Measurements from ENCODE around the gene PPP1R14D. TPM values are rescaled to one million over a fixed set of nuclear protein-coding genes. Genes with fewer than 3 reads are reported as not detected.
"Not testable (repeated sequence)": the region's sequence is repeated elsewhere in the genome, so short reads cannot be mapped to it uniquely, and the experiment has no call there.

Gene PPP1R14D
- total and polyA plus RNA-seq, 4 donors, result 0.36 TPM; not detected in 3

- Histone ChIP-seq H3K27ac (ENCODE audit: low read depth, low read length) (no peak overlapping the region), H3K4me3 (ENCODE audit: low read depth, low read length) (no peak overlapping the region), H3K4me1 (ENCODE audit: control insufficient read depth, insufficient read depth, low read length) (peaks cover 7% of the 10 kb centered on the region), H3K9me3 (ENCODE audit: control insufficient read depth, insufficient read depth, low read length) (no peaks in the 10 kb centered on the region), H3K27me3 (ENCODE audit: control insufficient read depth, insufficient read depth, low read length) (no peaks in the 10 kb centered on the region), H3K36me3 (ENCODE audit: control insufficient read depth, insufficient read depth, low read length) (no peaks in the 10 kb centered on the region)
- no CpG with 5 or more reads among the region's 4 CpGs for WGBS (ENCODE audit: insufficient coverage)
- no peak for DNase-seq (ENCODE audit: low read depth in 4 of 6, low spot score in 6 of 6)
Measured at GRCh38 chr15:40867199-40867598, 38.7 kb upstream of the PPP1R14D start.

DNA sequence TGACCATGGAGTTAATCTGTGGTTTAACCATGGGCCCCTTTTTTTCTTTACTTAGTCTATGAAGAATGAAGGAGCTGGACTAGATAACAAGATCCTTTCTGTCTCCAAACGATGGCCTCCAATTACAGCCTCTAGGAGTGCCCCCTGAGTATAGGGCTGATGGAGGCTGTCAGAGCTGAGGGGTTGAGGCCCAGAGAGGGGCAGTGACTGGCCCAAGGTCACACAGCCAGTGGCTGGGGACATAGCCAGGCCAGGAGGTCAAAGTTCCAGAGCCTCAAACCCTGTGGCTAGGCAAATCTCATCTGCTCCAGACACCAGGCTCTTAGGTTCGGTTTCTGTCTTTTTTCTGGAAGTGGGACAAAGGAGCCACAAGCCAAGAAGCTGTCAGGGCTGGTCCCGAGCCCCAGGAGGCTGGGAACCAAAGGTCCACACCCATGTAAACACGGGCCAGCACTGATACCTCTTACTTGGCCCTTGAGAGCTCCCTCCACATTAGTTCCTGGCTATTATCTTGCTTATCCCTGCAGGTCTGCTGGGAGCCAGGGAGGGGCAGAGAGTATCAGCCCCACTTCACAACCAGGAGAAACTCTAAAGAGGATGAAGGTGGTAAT, 35.3 kb upstream of the PPP1R14D start:
- DNase-seq (ENCODE audit: low read depth in 4 of 6, low spot score in 6 of 6), result no peak
- no peak overlapping the region for H3K4me3 ChIP-seq (ENCODE audit: low read depth, low read length)
- H3K4me1 ChIP-seq (ENCODE audit: control insufficient read depth, insufficient read depth, low read length), result no peaks in the 10 kb centered on the region
- no peaks in the 10 kb centered on the region for H3K36me3 ChIP-seq (ENCODE audit: control insufficient read depth, insufficient read depth, low read length)
- no peaks in the 10 kb centered on the region for H3K9me3 ChIP-seq (ENCODE audit: control insufficient read depth, insufficient read depth, low read length)
- no peak overlapping the region for H3K27ac ChIP-seq (ENCODE audit: low read depth, low read length)
- 49% methylated on average over 4 of the region's 4 CpGs for WGBS (ENCODE audit: insufficient coverage)
- H3K27me3 ChIP-seq (ENCODE audit: control insufficient read depth, insufficient read depth, low read length), result no peaks in the 10 kb centered on the region

DNA sequence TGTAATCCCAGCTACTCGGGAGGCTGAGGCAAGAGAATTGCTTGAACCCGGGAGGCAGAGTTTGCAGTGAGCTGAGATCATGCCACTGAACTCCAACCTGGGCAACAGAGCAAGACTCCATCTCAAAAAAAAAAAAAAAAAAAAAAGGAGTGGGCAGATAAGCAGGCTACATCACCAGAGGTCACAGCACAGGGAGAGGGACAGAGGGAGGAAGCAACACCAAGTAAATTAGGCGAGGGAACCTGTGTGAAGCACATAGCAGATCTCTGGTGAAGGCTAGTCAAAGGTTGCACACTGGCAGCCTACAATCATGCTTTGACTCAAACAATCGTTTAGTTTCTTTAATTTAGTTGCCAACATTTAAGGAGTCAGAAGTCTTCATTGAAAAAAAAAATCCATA, 32.6 kb upstream of the PPP1R14D start:
- DNase-seq (ENCODE audit: low read depth in 4 of 6, low spot score in 6 of 6); H3K27me3 ChIP-seq (ENCODE audit: control insufficient read depth, insufficient read depth, low read length); H3K4me1 ChIP-seq (ENCODE audit: control insufficient read depth, insufficient read depth, low read length); H3K36me3 ChIP-seq (ENCODE audit: control insufficient read depth, insufficient read depth, low read length); H3K9me3 ChIP-seq (ENCODE audit: control insufficient read depth, insufficient read depth, low read length); H3K27ac ChIP-seq (ENCODE audit: low read depth, low read length); H3K4me3 ChIP-seq (ENCODE audit: low read depth, low read length): not testable (repeated sequence)
- WGBS (ENCODE audit: insufficient coverage), result 20% methylated on average over 1 of the region's 4 CpGs

DNA sequence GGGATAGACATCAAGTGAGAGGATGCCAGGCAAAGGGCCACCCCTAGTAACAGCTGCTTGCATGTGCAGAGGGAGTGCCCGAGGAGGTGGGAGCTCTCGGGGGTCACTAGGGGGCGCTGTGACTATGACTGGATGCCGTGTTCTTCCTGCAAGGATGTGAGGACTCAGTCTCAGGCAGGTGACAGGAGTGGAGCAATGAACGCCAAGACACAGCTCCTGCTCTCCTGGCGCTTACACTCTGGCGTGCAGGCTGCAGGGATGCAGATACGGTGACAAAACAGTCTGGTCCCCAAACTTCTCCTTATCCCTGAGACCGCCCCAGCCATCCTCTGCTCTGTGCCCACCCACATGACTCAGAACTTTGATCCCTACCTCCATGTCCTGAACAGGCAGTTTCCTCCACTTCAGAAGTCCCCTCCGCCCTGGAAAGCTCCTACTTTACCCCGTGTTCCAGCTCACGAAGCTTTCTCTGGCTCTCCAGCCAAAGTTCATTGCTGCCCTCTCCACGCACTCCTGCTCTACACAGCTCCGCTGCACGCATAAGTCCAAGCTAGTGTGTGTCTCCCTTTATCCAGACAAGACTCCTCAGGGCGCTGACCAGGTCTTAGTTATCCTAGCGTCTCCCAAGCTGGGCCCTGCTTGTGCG, 30.8 kb upstream of the PPP1R14D start:
- Histone ChIP-seq H3K27me3 (ENCODE audit: control insufficient read depth, insufficient read depth, low read length) (no peaks in the 10 kb centered on the region), H3K4me3 (ENCODE audit: low read depth, low read length) (no peak overlapping the region), H3K36me3 (ENCODE audit: control insufficient read depth, insufficient read depth, low read length) (no peaks in the 10 kb centered on the region), H3K4me1 (ENCODE audit: control insufficient read depth, insufficient read depth, low read length) (peaks cover 6% of the 10 kb centered on the region), H3K9me3 (ENCODE audit: control insufficient read depth, insufficient read depth, low read length) (no peaks in the 10 kb centered on the region), H3K27ac (ENCODE audit: low read depth, low read length) (no peak overlapping the region)
- WGBS (ENCODE audit: insufficient coverage), result 45% methylated on average over 18 of the region's 18 CpGs
- peak in 2 of 6 donors; percentile 64 to 69 for DNase-seq (ENCODE audit: low read depth in 4 of 6, low spot score in 6 of 6)

DNA sequence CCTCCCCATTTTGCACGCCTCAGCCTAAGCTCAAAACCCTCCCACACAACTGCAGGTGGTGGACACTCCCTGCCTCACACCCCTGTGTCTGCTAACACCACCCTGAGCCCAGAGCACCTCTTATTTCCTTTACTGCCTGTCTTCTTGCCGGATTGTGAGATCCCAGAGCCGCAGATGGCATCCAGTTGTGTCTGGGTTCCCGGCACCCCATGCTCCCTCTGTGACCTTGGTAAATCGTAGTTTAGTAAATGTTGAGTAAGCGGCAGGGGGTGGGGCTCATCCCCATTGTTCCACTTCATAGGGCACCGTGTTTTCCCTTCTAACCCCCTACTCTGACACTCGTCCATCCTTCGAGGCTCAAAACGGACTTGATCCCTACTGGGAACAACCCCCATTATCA, 30.2 kb upstream of the PPP1R14D start:
- H3K4me1 ChIP-seq (ENCODE audit: control insufficient read depth, insufficient read depth, low read length), result peaks cover 6% of the 10 kb centered on the region
- DNase-seq (ENCODE audit: low read depth in 4 of 6, low spot score in 6 of 6), result no peak
- 71% methylated on average over 3 of the region's 10 CpGs for WGBS (ENCODE audit: insufficient coverage)
- H3K9me3 ChIP-seq (ENCODE audit: control insufficient read depth, insufficient read depth, low read length), result no peaks in the 10 kb centered on the region
- no peaks in the 10 kb centered on the region for H3K27me3 ChIP-seq (ENCODE audit: control insufficient read depth, insufficient read depth, low read length)
- H3K27ac ChIP-seq (ENCODE audit: low read depth, low read length), result no peak overlapping the region
- no peak overlapping the region for H3K4me3 ChIP-seq (ENCODE audit: low read depth, low read length)
- H3K36me3 ChIP-seq (ENCODE audit: control insufficient read depth, insufficient read depth, low read length), result peaks cover under 1% of the 10 kb centered on the region

GRCh38 chr15:40857601-40858341, 29.3 kb upstream of the PPP1R14D start:
- no peaks in the 10 kb centered on the region for H3K27me3 ChIP-seq (ENCODE audit: control insufficient read depth, insufficient read depth, low read length)
- peak in 4 of 6 donors; percentile 33 to 84 (median 64) for DNase-seq (ENCODE audit: low read depth in 4 of 6, low spot score in 6 of 6)
- 39% methylated on average over 12 of the region's 15 CpGs for WGBS (ENCODE audit: insufficient coverage)

DNA sequence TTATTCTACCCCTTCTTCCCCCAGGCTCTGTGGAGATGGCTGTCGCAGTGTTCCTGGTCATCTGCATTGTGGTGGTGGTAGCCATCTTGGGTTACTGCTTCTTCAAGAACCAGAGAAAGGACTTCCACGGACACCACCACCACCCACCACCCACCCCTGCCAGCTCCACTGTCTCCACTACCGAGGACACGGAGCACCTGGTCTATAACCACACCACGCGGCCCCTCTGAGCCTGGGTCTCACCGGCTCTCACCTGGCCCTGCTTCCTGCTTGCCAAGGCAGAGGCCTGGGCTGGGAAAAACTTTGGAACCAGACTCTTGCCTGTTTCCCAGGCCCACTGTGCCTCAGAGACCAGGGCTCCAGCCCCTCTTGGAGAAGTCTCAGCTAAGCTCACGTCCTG, 28.2 kb upstream of the PPP1R14D start:
- H3K4me3 ChIP-seq (ENCODE audit: low read depth, low read length), result no peak overlapping the region
- H3K36me3 ChIP-seq (ENCODE audit: control insufficient read depth, insufficient read depth, low read length), result peaks cover 6% of the 10 kb centered on the region
- no peak for DNase-seq (ENCODE audit: low read depth in 4 of 6, low spot score in 6 of 6)
- WGBS (ENCODE audit: insufficient coverage), result 83% methylated on average over 5 of the region's 8 CpGs
- H3K9me3 ChIP-seq (ENCODE audit: control insufficient read depth, insufficient read depth, low read length), result no peaks in the 10 kb centered on the region
- H3K27me3 ChIP-seq (ENCODE audit: control insufficient read depth, insufficient read depth, low read length), result no peaks in the 10 kb centered on the region
- H3K27ac ChIP-seq (ENCODE audit: low read depth, low read length), result no peak overlapping the region
- H3K4me1 ChIP-seq (ENCODE audit: control insufficient read depth, insufficient read depth, low read length), result peaks cover 6% of the 10 kb centered on the region

More at GRCh38 chr15:40857601-40858341, 29.3 kb upstream of the PPP1R14D start:
- peaks cover 6% of the 10 kb centered on the region for H3K4me1 ChIP-seq (ENCODE audit: control insufficient read depth, insufficient read depth, low read length)
- no peak overlapping the region for H3K4me3 ChIP-seq (ENCODE audit: low read depth, low read length)
- no peaks in the 10 kb centered on the region for H3K9me3 ChIP-seq (ENCODE audit: control insufficient read depth, insufficient read depth, low read length)
- no peak overlapping the region for H3K27ac ChIP-seq (ENCODE audit: low read depth, low read length)
- H3K36me3 ChIP-seq (ENCODE audit: control insufficient read depth, insufficient read depth, low read length), result peaks cover 6% of the 10 kb centered on the region

DNA sequence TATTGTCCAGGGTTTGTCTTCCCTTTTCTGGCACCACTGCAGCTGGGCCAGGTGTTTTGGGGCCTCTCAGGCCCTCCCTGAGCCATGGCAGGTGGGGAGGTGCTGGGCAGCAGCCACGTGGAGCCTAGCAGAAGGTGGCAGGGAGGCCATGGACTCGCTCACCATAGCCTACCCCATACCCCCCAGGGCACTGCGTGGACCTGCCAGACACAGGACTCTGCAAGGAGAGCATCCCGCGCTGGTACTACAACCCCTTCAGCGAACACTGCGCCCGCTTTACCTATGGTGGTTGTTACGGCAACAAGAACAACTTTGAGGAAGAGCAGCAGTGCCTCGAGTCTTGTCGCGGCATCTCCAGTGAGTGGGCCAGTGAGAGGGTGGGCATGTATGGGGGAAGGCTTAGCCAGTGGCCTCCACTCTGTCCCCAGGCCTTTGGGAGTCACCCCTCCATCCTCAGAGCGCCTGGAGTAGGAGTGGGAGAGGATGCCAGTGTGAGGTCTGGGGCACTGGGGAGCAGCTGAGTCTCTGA, 27.3 kb upstream of the PPP1R14D start:
- 80% methylated on average over 7 of the region's 13 CpGs for WGBS (ENCODE audit: insufficient coverage)
- Histone ChIP-seq H3K27me3 (ENCODE audit: control insufficient read depth, insufficient read depth, low read length) (no peaks in the 10 kb centered on the region), H3K4me1 (ENCODE audit: control insufficient read depth, insufficient read depth, low read length) (peaks cover 6% of the 10 kb centered on the region), H3K27ac (ENCODE audit: low read depth, low read length) (no peak overlapping the region), H3K4me3 (ENCODE audit: low read depth, low read length) (no peak overlapping the region), H3K36me3 (ENCODE audit: control insufficient read depth, insufficient read depth, low read length) (peaks cover 6% of the 10 kb centered on the region), H3K9me3 (ENCODE audit: control insufficient read depth, insufficient read depth, low read length) (no peaks in the 10 kb centered on the region)
- no peak for DNase-seq (ENCODE audit: low read depth in 4 of 6, low spot score in 6 of 6)

GRCh38 chr15:40854161-40854560, 25.7 kb upstream of the PPP1R14D start:
- peaks cover 6% of the 10 kb centered on the region for H3K4me1 ChIP-seq (ENCODE audit: control insufficient read depth, insufficient read depth, low read length)

More at GRCh38 chr15:40854161-40854560, 25.7 kb upstream of the PPP1R14D start:
- 57% methylated on average over 7 of the region's 10 CpGs for WGBS (ENCODE audit: insufficient coverage)
- Histone ChIP-seq H3K9me3 (ENCODE audit: control insufficient read depth, insufficient read depth, low read length) (no peaks in the 10 kb centered on the region), H3K27me3 (ENCODE audit: control insufficient read depth, insufficient read depth, low read length) (no peaks in the 10 kb centered on the region), H3K36me3 (ENCODE audit: control insufficient read depth, insufficient read depth, low read length) (peaks cover 6% of the 10 kb centered on the region), H3K27ac (ENCODE audit: low read depth, low read length) (no peak overlapping the region), H3K4me3 (ENCODE audit: low read depth, low read length) (no peak overlapping the region)
- DNase-seq (ENCODE audit: low read depth in 4 of 6, low spot score in 6 of 6), result no peak

Data from spinal cord (tissue), 10 donors.